ENCODE results near the gene POFUT2.

Gene POFUT2

GRCh38 chr21:45287438-45288391 lies at the start of gene POFUT2:
Gene POFUT2, minus strand, starts transcription at chr21:45287895. Its CDS starts 24 bp downstream, at chr21:45287871.
- in situ Hi-C loops (cut with MboI; ENCODE audit: low sequenced_read_pairs) = loop anchor here (25.0 kb wide), 1 partner anchor 525 kb away; no protein-coding TSS in a partner anchor

DNA sequence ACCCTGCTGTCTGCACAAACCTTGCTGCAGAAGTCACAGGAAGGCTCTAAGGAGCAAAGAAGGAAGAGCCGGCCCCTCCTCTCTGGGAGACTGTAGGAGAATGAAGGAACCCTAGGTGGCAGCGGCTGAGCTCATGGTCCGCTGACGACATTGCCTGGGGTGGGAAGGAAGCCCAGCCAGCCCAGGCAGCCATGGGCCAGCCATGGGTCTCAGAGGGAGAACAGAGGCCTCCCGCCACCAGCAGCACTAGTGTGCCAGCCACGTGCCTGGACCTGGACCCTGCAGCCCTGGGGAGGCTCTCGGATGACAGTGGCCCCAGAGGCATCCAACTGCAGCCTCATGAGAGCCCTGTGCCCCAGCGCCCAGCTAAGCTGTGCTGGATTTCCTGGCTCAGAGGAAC lies 49.2 kb upstream of the POFUT2 start:
- in situ Hi-C loops (cut with MboI; ENCODE audit: low sequenced_read_pairs) = no loop called here

GRCh38 chr21:45336535-45336810 lies 48.8 kb upstream of the POFUT2 start:
- in situ Hi-C loops (cut with MboI; ENCODE audit: low sequenced_read_pairs) = no loop called here

DNA sequence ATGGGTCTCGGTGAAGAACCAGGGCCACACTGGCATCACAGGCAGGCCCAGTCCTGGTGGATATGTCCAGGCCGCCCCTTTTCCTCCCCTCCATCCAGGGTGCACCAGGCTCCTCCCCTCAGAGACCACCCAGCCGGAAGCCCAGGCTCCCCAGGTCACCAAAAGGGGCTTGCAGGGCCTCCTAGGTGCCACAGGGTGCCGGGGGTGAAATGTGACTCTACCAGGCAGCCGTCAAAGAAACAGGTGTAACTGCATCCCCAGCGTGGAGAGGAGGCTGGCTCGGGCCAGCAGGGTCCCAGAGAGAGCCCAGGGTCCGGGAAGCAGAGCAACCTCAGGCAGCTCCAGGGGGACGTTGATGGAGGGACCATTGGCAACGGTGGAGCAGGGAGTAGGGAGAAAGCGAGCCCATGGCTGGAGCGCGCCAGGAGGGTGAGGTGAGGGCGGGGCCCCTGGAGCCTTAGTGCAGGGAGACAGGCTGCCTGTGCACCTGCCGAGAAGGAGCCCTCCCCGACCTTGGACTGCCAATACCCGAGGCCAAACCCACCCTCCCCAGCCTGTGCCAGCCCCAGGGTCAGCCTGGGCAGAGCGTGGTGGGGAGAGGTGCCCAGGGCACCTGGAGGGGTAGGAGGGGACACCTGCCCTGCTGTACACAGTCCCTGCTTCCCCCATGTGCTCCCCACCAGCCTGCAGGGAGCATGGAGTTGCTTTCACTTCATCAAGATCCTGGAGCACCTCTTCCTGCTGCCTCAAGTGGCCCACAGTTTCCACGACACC lies 48.3 kb upstream of the POFUT2 start:
- in situ Hi-C loops (cut with MboI; ENCODE audit: low sequenced_read_pairs) = no loop called here

GRCh38 chr21:45335151-45335760 lies 47.6 kb upstream of the POFUT2 start:
- in situ Hi-C loops (cut with MboI; ENCODE audit: low sequenced_read_pairs) = no loop called here

DNA sequence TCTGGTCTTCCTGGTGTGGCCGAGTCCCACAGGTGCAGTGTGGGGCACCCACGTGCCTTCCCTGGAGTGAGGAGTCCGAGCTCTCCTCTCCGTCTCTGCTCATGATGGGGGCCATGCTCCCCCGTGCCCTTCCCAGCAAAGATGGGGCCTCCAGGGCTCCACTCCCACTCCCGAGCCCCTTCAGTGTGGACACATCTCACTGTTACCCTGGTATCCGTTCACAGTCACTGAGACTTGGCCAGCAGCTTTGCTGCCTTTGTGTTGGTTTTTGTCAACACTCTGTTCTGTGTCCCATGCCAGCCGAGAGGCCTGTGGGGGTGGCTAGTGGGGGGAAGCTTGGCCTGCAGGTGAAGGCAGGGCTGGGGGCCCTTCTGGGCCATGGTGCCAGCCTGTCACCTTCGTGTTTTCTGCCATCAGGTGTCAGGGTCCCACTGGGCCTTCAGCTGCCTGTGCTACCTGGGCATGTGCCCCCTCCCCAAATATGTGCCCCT lies 46.9 kb upstream of the POFUT2 start:
- in situ Hi-C loops (cut with MboI; ENCODE audit: low sequenced_read_pairs) = no loop called here

DNA sequence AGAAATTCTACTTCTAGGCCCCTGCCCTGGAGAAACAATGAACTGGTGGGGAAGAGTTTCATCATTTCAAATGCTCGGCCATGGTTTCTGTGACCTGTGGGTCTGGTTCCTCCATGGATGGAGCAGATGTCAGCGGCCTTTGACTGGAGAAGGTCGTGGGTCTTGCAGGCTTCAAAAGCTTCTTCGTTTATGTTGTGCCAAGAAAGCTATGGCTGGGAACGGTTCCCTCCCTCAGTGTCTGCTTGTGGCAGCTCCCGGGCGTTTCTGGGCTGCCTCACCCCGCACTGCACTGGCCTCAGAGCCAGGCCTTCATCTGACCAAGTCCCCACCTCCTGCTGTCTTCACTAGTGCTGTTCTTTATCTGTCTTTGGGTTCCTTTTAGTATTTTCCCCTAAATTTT lies 46.4 kb upstream of the POFUT2 start:
- in situ Hi-C loops (cut with MboI; ENCODE audit: low sequenced_read_pairs) = no loop called here

- in situ Hi-C loops (cut with MboI; ENCODE audit: low sequenced_read_pairs) = no loop called here
Observed at GRCh38 chr21:45333583-45334121, 46.0 kb upstream of the POFUT2 start.

DNA sequence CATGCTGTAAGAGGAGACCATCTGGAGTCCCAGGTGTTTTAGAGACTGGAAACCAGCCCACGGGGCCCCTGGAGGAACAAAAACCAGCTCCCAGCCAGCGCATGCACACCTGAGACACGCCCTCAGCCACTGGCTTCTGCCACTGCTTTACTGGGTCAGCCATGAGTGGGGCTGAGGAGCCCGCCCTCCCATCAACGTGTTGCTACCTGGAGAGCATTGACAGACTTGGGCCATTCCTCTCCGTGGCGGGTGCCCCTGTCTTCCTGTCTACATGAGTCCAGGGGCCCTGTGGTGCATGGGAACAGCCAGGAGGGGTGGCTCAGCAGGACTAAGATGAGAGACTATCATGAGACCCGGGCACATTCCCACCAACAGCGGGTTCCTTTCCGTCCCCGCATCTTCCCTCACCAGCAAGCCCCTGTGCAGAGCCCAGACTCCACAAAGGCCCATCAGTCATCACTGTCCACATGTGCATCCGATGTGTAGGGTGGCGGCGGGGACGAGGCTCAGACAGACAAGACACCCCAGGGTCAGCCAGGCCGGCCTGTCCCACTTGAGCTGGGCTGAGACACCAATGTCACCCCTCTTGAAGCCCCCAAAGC lies 45.4 kb upstream of the POFUT2 start:
- in situ Hi-C loops (cut with MboI; ENCODE audit: low sequenced_read_pairs) = no loop called here

DNA sequence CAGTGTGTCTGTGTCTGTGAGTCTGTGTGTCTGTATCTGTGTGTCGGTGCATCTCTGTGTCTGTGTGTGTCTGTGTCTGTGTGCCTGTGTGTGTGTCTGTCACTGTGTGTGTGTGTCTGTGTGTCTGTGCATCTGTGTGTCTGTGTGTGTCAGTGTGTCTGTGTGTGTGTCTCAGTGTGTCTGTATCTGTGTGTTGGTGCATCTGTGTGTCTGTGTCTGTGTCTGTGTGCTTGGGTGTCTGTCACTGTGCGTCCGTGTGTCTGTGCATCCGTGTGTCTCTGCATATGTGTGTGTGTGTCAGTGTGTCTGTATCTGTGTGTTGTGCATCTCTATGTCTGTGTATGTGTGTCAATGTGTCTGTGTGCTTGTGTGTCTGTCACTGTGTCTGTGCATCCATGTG lies 44.7 kb upstream of the POFUT2 start:
- in situ Hi-C loops (cut with MboI; ENCODE audit: low sequenced_read_pairs) = no loop called here

DNA sequence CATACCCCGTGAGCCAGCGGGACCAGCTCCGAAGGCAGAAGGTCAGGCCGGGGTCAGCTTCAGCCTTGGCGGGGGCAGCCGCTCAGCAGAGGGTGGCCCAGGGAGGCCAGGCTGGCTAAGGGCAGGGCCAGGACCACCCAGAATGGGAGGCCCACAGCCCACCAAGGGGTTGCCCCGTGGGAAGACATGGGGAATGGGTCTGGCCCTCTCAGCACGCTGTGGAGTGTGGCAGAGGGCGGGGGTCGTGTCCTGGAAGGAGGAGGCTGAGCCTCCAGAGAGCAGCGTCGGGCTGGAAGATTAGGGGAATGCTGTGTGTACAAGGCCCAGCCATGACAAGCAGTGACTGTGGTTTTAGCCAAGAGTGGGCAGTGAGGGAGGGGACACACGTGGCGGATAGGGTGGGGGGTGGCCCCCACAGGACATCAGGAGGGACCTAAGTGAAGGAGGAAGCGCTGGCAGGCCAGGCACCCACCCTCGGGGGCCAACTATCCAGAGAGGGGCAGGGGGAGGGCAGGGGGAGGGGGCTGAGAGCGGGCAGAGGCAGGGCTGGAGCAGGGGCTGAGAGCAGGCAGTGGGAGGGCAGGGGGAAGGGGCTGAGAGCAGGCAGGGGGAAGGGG lies 43.9 kb upstream of the POFUT2 start:
- in situ Hi-C loops (cut with MboI; ENCODE audit: low sequenced_read_pairs) = no loop called here

DNA sequence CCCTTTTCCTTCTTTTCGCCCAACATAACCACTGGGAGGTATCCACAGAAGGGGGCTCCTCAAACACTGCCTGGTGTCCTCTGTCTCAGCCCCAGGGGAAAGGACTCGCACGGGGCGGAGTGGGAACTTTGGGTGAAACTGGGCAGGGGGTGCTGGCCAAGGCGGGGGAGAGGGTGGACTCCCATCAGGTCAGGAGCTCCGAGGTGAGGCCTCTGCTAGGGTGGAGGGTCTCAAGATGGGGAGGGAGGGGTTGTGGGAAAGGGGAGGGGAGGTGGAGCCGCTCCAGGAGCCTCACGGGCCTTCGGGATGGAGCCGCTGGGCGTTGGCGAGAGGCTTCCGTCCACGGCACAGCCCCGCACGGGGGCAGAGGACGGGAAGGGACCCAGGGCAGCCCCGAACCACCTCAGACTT lies 43.2 kb upstream of the POFUT2 start:
- in situ Hi-C loops (cut with MboI; ENCODE audit: low sequenced_read_pairs) = no loop called here

DNA sequence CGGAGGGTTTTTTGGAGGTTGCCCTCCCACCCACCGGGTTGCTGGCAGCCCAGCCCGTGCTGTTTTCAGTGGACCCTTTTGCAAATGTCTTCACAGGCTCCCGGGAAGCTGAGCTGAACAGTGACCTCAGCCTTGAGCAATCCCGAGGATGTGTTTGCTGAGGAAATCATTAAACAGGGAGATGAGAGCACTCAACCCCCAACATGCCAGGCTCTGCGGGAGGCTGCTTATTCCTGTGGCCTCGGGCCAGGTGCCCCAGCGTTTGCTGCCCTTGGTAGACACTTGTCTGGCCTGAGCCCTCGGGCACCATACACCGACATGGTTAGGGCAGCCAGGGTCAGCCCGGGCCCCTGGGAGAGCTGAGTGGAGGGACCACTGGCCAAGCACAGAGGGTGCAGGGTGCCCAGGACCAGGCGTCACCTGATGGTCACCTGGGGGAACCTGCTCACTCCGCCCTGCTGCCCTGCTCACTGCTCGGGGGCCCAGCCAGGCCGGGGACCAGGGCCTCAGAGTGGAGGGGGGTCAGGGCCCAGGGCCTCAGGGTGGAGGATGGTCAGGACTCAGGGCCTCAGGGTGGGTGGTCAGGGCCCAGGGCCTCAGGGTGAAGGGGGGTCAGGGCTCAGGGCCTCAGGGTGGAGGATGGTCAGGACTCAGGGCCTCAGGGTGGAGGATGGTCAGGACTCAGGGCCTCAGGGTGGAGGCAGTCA lies 42.5 kb upstream of the POFUT2 start:
- in situ Hi-C loops (cut with MboI; ENCODE audit: low sequenced_read_pairs) = no loop called here

DNA sequence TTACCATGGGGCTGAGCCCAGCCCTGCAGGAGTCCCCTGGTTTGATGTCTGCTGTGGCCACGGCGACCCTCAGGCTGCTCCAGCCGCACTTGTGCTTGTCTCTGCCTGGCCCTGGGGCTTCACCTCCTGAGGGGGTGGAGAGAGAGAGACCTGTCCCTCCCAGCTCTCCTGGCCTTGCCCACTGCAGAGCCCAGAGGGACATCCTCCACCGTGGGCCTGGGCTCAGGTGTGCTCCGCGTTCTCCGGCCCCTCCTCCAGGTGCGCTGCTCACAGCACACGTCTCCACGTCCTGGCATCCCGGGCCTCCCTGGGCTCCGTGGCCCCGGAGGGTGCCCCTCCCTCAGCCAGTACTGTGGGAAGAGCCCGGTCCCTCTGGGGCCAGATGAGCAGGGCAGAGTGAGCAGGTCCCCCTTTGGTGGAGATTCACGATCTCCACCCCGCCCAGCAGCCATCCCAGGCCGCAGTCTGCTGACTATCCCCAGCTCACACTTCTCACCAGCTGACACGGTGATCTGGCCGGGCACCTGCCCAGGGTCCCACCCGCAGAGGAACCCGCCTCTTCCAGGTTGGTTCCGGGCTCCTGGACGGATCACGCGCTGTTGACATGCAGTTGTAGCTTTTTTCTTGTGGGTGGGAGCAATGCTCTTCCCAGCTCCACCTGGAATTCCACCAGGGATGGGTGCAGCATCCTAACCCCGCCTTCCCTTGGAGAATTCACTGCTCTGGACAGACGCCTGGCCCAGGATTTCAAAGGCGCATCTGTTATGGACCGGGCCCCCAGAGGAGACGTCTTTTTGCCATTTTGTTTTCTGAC lies 41.8 kb upstream of the POFUT2 start:
- in situ Hi-C loops (cut with MboI; ENCODE audit: low sequenced_read_pairs) = no loop called here

- in situ Hi-C loops (cut with MboI; ENCODE audit: low sequenced_read_pairs) = no loop called here
Observed at GRCh38 chr21:45328198-45329091, 40.8 kb upstream of the POFUT2 start.

GRCh38 chr21:45327441-45328197 lies 39.9 kb upstream of the POFUT2 start:
- in situ Hi-C loops (cut with MboI; ENCODE audit: low sequenced_read_pairs) = no loop called here

DNA sequence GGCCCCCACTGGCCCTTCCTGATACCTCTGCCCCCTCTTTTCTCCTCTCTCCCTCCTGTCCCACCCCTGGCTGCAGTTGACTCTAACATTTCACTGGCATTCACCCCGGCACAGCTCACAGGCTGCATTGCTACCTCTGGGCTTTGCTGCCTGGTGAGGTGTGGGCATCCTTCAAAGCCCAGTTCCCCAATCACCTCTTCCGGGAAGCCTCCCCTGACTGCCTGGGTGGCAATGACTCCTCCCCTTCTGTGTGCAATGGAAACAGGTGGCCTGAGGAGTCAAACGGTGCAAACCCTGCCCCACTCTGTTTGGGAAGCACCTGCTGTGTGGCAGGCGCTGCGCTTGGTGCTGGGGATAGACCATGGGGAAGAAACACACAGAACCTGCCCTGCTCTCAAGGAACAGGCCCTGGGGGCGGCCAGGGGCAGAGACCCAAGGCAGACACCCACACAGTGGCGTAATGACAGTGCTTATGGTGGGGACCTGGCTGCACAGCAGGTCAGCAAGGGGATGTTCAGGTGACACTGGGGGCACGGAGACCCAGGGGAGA lies 39.3 kb upstream of the POFUT2 start:
- in situ Hi-C loops (cut with MboI; ENCODE audit: low sequenced_read_pairs) = no loop called here

Measured in HL-60/S4 treated with phorbol 12-myristate 13-acetate at 8.2 ng/mL for 4 days and 3 days (cell line).